GM18873 (cell line): Measurements from ENCODE around the gene SIGLEC14.
"Not testable (repeated sequence)": the region's sequence is repeated elsewhere in the genome, so short reads cannot be mapped to it uniquely, and the experiment has no call there.

Experiments used
- ATAC-seq: cut with Tn5 transposase; IDR thresholded peaks from one replicate; pipeline ENCODE4 v1.9.1; 2021; ENCODE audit warnings: mild to moderate bottlenecking, moderate library complexity, moderate number of reproducible peaks; ENCODE audit not compliant: unreplicated experiment, low FRiP score

Gene SIGLEC14

GRCh38 chr19:51646730-51647129 is at the start of gene SIGLEC14:
Gene SIGLEC14 (minus strand): TSS chr19:51646825. CDS start chr19:51646759, 66 bp downstream.
- not testable (repeated sequence) for ATAC-seq

GRCh38 chr19:51695702-51696315 is 49.2 kb upstream of the SIGLEC14 start:
- ATAC-seq: no peak

GRCh38 chr19:51695088-51695487 is 48.5 kb upstream of the SIGLEC14 start:
- ATAC-seq: no peak

- ATAC-seq: no peak
Measured at GRCh38 chr19:51694318-51695085, 47.9 kb upstream of the SIGLEC14 start.

GRCh38 chr19:51693819-51694218 is 47.2 kb upstream of the SIGLEC14 start:
- ATAC-seq: no peak

GRCh38 chr19:51693260-51693659 is 46.6 kb upstream of the SIGLEC14 start, which contains the start of gene SPACA6:
Gene SPACA6 (plus strand): TSS chr19:51693330. CDS start chr19:51693527, 197 bp downstream.
- no peak for ATAC-seq

- ATAC-seq: no peak
Measured at GRCh38 chr19:51692468-51692867, 45.8 kb upstream of the SIGLEC14 start.

GRCh38 chr19:51691584-51692428 is 45.2 kb upstream of the SIGLEC14 start:
- ATAC-seq: no peak

GRCh38 chr19:51691074-51691583 is 44.5 kb upstream of the SIGLEC14 start:
- ATAC-seq: no peak

- ATAC-seq: no peak
Measured at GRCh38 chr19:51690454-51691073, 43.9 kb upstream of the SIGLEC14 start.

GRCh38 chr19:51689751-51690453 is 43.3 kb upstream of the SIGLEC14 start:
- ATAC-seq: no peak

GRCh38 chr19:51688671-51689571 is 42.3 kb upstream of the SIGLEC14 start:
- no peak for ATAC-seq

- no peak for ATAC-seq
Measured at GRCh38 chr19:51687791-51688670, 41.4 kb upstream of the SIGLEC14 start.

GRCh38 chr19:51686171-51686570 is 39.5 kb upstream of the SIGLEC14 start:
- ATAC-seq: no peak

GRCh38 chr19:51681286-51681941 is 34.8 kb upstream of the SIGLEC14 start:
- no peak for ATAC-seq

GRCh38 chr19:51680474-51680873 is 33.8 kb upstream of the SIGLEC14 start:
- no peak for ATAC-seq

GRCh38 chr19:51676566-51677083 is 30.0 kb upstream of the SIGLEC14 start:
- no peak for ATAC-seq
